Loucy (cell line): ENCODE measurements around the gene ITGAL.
A peak's percentile ranks its signal among the peaks of the same experiment; 100 is the strongest.

Experiments used
- H2AFZ ChIP-seq: fragments of 200-600 bp; sonication (generic); 2 replicates; pipeline ENCODE4 v1.6.0; 2016; ENCODE audit warnings: antibody characterized with exemption, mild to moderate bottlenecking, low read length, moderate library complexity
- H3F3A ChIP-seq: fragments of 200-600 bp; 2 replicates; pipeline ENCODE4 v1.6.0; 2016; ENCODE audit warnings: antibody characterized with exemption, low read depth, mild to moderate bottlenecking
- H3K27me3 ChIP-seq: fragments of 200-600 bp; sonication (generic); 2 replicates; pipeline ENCODE4 v1.6.1; 2014; ENCODE audit warnings: low read length, mild to moderate bottlenecking; ENCODE audit not compliant: insufficient read depth, poor library complexity, severe bottlenecking
- H3K36me3 ChIP-seq: fragments of 200-600 bp; sonication (generic); 2 replicates; pipeline ENCODE4 v1.6.1; 2016; ENCODE audit warnings: low read length; ENCODE audit not compliant: insufficient read depth
- H3K4me1 ChIP-seq: fragments of 200-600 bp; sonication (generic); 2 replicates; pipeline ENCODE4 v1.5.1; 2014; ENCODE audit warnings: low read length, mild to moderate bottlenecking; ENCODE audit not compliant: insufficient read depth, poor library complexity, severe bottlenecking
- H3K4me2 ChIP-seq: fragments of 200-600 bp; sonication (generic); 2 replicates; pipeline ENCODE4 v1.6.0; 2014; ENCODE audit warnings: antibody characterized with exemption, low read length, low read depth, mild to moderate bottlenecking; ENCODE audit not compliant: poor library complexity, severe bottlenecking
- H3K4me3 ChIP-seq: fragments of 200-600 bp; sonication (generic); 2 replicates; pipeline ENCODE4 v1.5.1; 2014; ENCODE audit warnings: low read length, mild to moderate bottlenecking, mixed read lengths; ENCODE audit not compliant: poor library complexity, severe bottlenecking
- H3K79me2 ChIP-seq: fragments of 200-600 bp; sonication (generic); 2 replicates; pipeline ENCODE4 v1.6.1; 2014; ENCODE audit warnings: low read length; ENCODE audit not compliant: insufficient read depth
- H3K9ac ChIP-seq: fragments of 200-600 bp; sonication (generic); 2 replicates; pipeline ENCODE4 v1.6.0; 2014; ENCODE audit warnings: mild to moderate bottlenecking, low read depth, low read length, moderate library complexity; ENCODE audit not compliant: poor library complexity, severe bottlenecking
- H3K9me2 ChIP-seq: fragments of 200-600 bp; sonication (generic); replicated peaks from 2 replicates; pipeline ENCODE4 v1.6.1; 2016; ENCODE audit warnings: low read depth, low read length, mixed read lengths
- H3K9me3 ChIP-seq: fragments of 200-600 bp; sonication (generic); 2 replicates; pipeline ENCODE4 v1.6.1; 2014; ENCODE audit warnings: mild to moderate bottlenecking, antibody characterized with exemption, low read length, low read depth; ENCODE audit not compliant: insufficient read depth
- H4K20me1 ChIP-seq: fragments of 200-600 bp; sonication (generic); 2 replicates; pipeline ENCODE4 v1.6.0; 2014; ENCODE audit warnings: antibody characterized with exemption, low read length, mild to moderate bottlenecking; ENCODE audit not compliant: insufficient read depth, poor library complexity, severe bottlenecking
- CTCF ChIP-seq: fragments of 200-600 bp; sonication (generic); conservative IDR thresholded peaks from 2 replicates; pipeline ENCODE4 v1.5.1; 2014; ENCODE audit warnings: mild to moderate bottlenecking, antibody characterized with exemption, low read length
- EZH2phosphoT487 ChIP-seq: fragments of 200-600 bp; IDR thresholded peaks from 2 replicates; pipeline ENCODE4 v1.6.1; 2018; ENCODE audit warnings: antibody characterized with exemption, mild to moderate bottlenecking, moderate library complexity, borderline replicate concordance

The ITGAL gene

GRCh38 chr16:30524575-30525568 lies 52.3 kb downstream of the ITGAL start:
- H3F3A ChIP-seq = no peaks in the 10 kb centered on the region
- TF ChIP-seq CTCF (no peak), EZH2phosphoT487 (no peak)
- H3K9ac ChIP-seq = no peak overlapping the region
- H3K4me1 ChIP-seq = peaks cover 6% of the 10 kb centered on the region
- no peak overlapping the region for H3K4me3 ChIP-seq
- no peaks in the 10 kb centered on the region for H3K27me3 ChIP-seq
- peaks cover 10% of the 10 kb centered on the region; the same call in 1 of the 2 replicates for H3K79me2 ChIP-seq
- H3K9me2 ChIP-seq = no peaks in the 10 kb centered on the region
- no peaks in the 10 kb centered on the region; the same call in 1 of the 2 replicates for H3K36me3 ChIP-seq
- H3K4me2 ChIP-seq = peak overlapping the region; percentile 86
- H2AFZ ChIP-seq = no peak overlapping the region
- H4K20me1 ChIP-seq = peaks cover 10% of the 10 kb centered on the region
- H3K9me3 ChIP-seq = no peaks in the 10 kb centered on the region

DNA sequence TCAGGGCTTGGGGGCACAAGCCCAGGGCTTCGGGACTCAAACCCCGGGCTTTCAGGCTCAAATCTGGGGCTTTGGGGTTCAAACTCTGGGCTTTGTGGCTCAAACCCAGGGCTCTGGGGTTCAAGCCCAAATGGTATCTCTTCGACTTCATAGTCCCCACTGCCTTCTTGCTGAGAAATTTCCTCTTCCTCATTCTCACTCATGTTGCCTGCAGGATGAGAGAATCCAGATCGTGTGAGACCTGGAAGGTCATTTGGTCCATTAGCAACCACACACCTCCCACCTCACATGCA lies 53.2 kb downstream of the ITGAL start:
- Histone ChIP-seq H4K20me1 (peaks cover 10% of the 10 kb centered on the region), H3K4me1 (peaks cover 6% of the 10 kb centered on the region)

DNA sequence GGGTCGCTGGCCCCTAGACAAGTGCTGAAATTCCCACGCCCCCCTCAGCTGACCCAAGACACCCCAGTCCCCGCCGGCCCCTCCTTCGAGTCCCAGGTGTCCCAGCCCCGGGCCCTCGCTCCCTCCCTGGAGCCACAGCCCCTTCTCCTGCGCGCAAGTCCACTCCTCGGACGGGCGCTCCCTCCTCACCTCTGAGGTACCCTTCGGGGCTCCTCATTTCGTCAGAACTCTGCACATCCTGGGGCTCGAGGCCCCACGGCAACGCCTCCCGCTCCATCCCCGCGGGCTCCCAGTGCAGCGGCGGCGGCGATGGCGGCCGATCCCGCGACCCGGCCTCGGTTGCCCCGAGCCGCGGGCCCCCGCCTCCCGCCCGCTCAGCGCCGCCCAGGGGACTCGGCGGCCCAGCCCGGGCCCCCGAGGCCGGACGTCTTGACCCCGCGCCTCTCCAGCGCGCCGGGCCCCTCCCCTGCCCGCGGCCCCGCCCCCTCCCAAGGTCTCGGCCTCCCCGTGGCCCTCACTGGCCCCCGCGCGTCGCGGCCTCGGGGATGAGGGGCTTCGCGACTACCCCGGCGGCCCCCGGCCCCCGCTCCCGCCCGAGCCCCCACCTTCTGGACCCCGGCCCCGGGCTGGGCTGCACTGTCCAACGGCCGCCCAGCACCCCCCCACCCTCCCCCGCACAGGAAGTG lies 53.7 kb downstream of the ITGAL start, which contains the start of gene ZNF768:
Gene ZNF768, minus strand, starts transcription at position 430 of the 686 bp plus-strand sequence. Its CDS starts 153 bp downstream, at position 277.
- Histone ChIP-seq H3K9me2 (no peaks in the 10 kb centered on the region), H3K4me2 (peak within 1 kb of the TSS; percentile 89), H3K36me3 (no peaks in the 10 kb centered on the region; the same call in 1 of the 2 replicates), H3K9me3 (no peaks in the 10 kb centered on the region), H2AFZ (peak within 1 kb of the TSS; percentile 94), H4K20me1 (peaks cover 10% of the 10 kb centered on the region), H3K4me1 (peaks cover 6% of the 10 kb centered on the region), H3F3A (no peaks in the 10 kb centered on the region), H3K4me3 (peak within 1 kb of the TSS; percentile 88), H3K27me3 (no peaks in the 10 kb centered on the region), H3K79me2 (peaks cover 12% of the 10 kb centered on the region; the same call in 1 of the 2 replicates), H3K9ac (peak within 1 kb of the TSS; percentile 81)
- TF ChIP-seq EZH2phosphoT487 = no peak
- no peak for TF ChIP-seq CTCF

More for the DNA sequence above, 53.2 kb downstream of the ITGAL start:
- Histone ChIP-seq H3K9ac (peak overlapping the region; percentile 81), H3K4me3 (peak overlapping the region; percentile 88), H2AFZ (no peak overlapping the region), H3K9me2 (no peaks in the 10 kb centered on the region), H3K4me2 (peak overlapping the region; percentile 86), H3F3A (no peaks in the 10 kb centered on the region), H3K36me3 (no peaks in the 10 kb centered on the region), H3K27me3 (no peaks in the 10 kb centered on the region), H3K79me2 (peaks cover 10% of the 10 kb centered on the region; the same call in 1 of the 2 replicates), H3K9me3 (no peaks in the 10 kb centered on the region)
- TF ChIP-seq EZH2phosphoT487 (no peak), CTCF (no peak)
